ENCODE results near the gene C2orf76. TPM values are rescaled to one million over a fixed set of nuclear protein-coding genes. Genes with fewer than 3 reads are reported as not detected.

Gene C2orf76
- total RNA-seq, 1 experiment from 2014 or later: 5.7 TPM

DNA sequence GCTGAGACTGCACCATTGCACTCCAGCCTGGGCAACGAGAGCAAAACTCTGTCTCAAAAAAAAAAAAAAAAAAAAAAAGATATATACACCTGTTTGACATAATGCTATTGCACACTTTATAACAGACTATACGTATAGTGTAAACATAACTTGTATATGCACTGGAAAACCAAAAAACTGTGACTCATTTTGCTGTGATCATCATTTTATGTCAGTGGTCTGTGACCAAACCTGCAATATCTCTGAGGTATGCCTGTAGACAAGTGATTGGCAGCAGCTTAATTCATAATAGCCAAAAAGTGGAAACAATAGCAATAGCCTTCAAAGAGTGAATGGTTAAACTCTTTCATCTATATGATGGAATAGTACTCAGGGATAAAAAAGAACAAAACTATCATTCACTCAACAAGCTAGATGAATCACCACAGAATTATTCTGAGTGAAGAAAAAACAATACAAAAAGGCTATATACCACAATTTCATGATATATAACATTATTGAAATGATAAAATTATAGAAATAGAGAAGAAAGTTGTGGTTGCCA is 6.1 kb downstream of the C2orf76 start:
- Histone ChIP-seq H4K20me1 (ENCODE audit: control insufficient read depth, insufficient read depth, insufficient read length) (no peaks in the 10 kb centered on the region), H4K91ac (ENCODE audit: insufficient read length, low read depth, low read length) (no peak overlapping the region), H3K18ac (ENCODE audit: insufficient read length, low read depth, low read length) (no peak overlapping the region), H3K4me1 (ENCODE audit: insufficient read depth, low read length) (no peaks in the 10 kb centered on the region), H3K4me2 (ENCODE audit: insufficient read depth, insufficient read length, low read length) (no peak overlapping the region), H2BK20ac (ENCODE audit: low read depth, low read length, poor library complexity, severe bottlenecking) (no peak overlapping the region), H2BK5ac (ENCODE audit: insufficient read length, low read length) (no peak overlapping the region), H3T11ph (ENCODE audit: low read length) (no peak overlapping the region), H3K79me2 (ENCODE audit: insufficient read depth, low read length) (no peaks in the 10 kb centered on the region), H4K5ac (ENCODE audit: insufficient read length, low read depth, low read length) (no peak overlapping the region), H3K27ac (ENCODE audit: insufficient read length, low read depth, low read length) (no peak overlapping the region), H2BK12ac (ENCODE audit: insufficient read length, low read depth, low read length) (no peak overlapping the region), H3K23me2 (ENCODE audit: insufficient read length, low read depth, low read length, poor library complexity, severe bottlenecking) (no peaks in the 10 kb centered on the region), H3K27me3 (ENCODE audit: insufficient read depth, low read length) (no peaks in the 10 kb centered on the region), H2BK120ac (ENCODE audit: low read depth, low read length, poor library complexity, severe bottlenecking) (no peak overlapping the region), H4K8ac (replicated peaks; ENCODE audit: insufficient read length, low read depth, low read length) (no peak overlapping the region), H2BK15ac (ENCODE audit: low read depth, low read length) (no peak overlapping the region), H3K23ac (ENCODE audit: insufficient read length, low read depth, low read length) (no peak overlapping the region), H3K4ac (ENCODE audit: low read depth, low read length) (no peak overlapping the region), H3K79me1 (ENCODE audit: insufficient read depth, low read depth, low read length, poor library complexity, severe bottlenecking) (no peaks in the 10 kb centered on the region), H3K56ac (ENCODE audit: insufficient read length, low read depth, low read length) (no peak overlapping the region), H3K9me3 (ENCODE audit: control insufficient read depth, low read depth, low read length) (no peaks in the 10 kb centered on the region), H3K9ac (ENCODE audit: extremely low read depth, insufficient read length, low read length) (no peak overlapping the region), H2AFZ (ENCODE audit: low read length) (no peak overlapping the region), H2AK5ac (ENCODE audit: insufficient read length, low read length) (no peak overlapping the region), H3K14ac (ENCODE audit: insufficient read depth, low read length) (no peak overlapping the region)
- H3K36me3 Mint-ChIP-seq (ENCODE audit: insufficient read depth in 1 of 3, low read depth in 3 of 3): no peaks in the 10 kb centered on the region; a peak in 1 of 7 replicates
- peaks cover 15 to 17% of the 10 kb centered on the region in 2 experiments for H3K4me1 Mint-ChIP-seq
- H3K9me3 Mint-ChIP-seq: no peaks in the 10 kb centered on the region
- no peaks in the 10 kb centered on the region for H3K27me3 Mint-ChIP-seq (ENCODE audit: low read depth)
- no CpG with 5 or more reads among the region's 2 CpGs for WGBS (ENCODE audit: extremely low coverage, insufficient read length, low lambda C conversion rate)
- no peak overlapping the region for H3K27ac Mint-ChIP-seq
- no peak for DNase-seq
- H3K4me3 Mint-ChIP-seq: no peak overlapping the region
- TF ChIP-seq CTCF (conservative IDR thresholded peaks at IDR 0.05): no peak

Measured in H9 (cell line).